Endodermal cell (in vitro differentiated cells): Measurements from ENCODE around the gene C11orf21. TPM values are rescaled to one million over a fixed set of nuclear protein-coding genes. Genes with fewer than 3 reads are reported as not detected.

Source experiments
- DNase-seq: peaks from one replicate; pipeline ENCODE4 v3.0.0-alpha.2; 2017
- H3K27ac ChIP-seq: 2 replicates; pipeline ENCODE4 v1.5.1; 2013; ENCODE audit warnings: mild to moderate bottlenecking, low read depth, low read length, moderate library complexity
- H3K27me3 ChIP-seq: 2 replicates; pipeline ENCODE4 v1.6.1; 2013; ENCODE audit warnings: mild to moderate bottlenecking, low read length, moderate library complexity; ENCODE audit not compliant: insufficient read depth, control insufficient read depth, poor library complexity, severe bottlenecking
- H3K36me3 ChIP-seq: 2 replicates; pipeline ENCODE4 v1.7.0; 2013; ENCODE audit warnings: mild to moderate bottlenecking, low read length, moderate library complexity; ENCODE audit not compliant: control insufficient read depth, insufficient read depth
- H3K4me1 ChIP-seq: one replicate; pipeline ENCODE4 v1.7.0; 2013; ENCODE audit warnings: low read length; ENCODE audit not compliant: control insufficient read depth, insufficient read depth
- H3K4me3 ChIP-seq: 2 replicates; pipeline ENCODE4 v1.5.1; 2013; ENCODE audit warnings: mild to moderate bottlenecking, low read length, moderate library complexity
- H3K9ac ChIP-seq: 2 replicates; pipeline ENCODE4 v1.6.1; 2013; ENCODE audit warnings: mild to moderate bottlenecking, low read length, moderate library complexity; ENCODE audit not compliant: poor library complexity, severe bottlenecking; ENCODE audit errors: extremely low read depth
- H3K9me3 ChIP-seq: 2 replicates; pipeline ENCODE4 v1.6.1; 2013; ENCODE audit warnings: mild to moderate bottlenecking, low read length, moderate library complexity; ENCODE audit not compliant: control insufficient read depth
- H3K27ac Mint-ChIP-seq: 2 replicates; pipeline ENCODE4 v1.8.0; 2020; ENCODE audit warnings: mixed read lengths
- H3K27me3 Mint-ChIP-seq: 2 replicates; pipeline ENCODE4 v1.8.0; 2021; ENCODE audit warnings: mild to moderate bottlenecking, mixed read lengths; ENCODE audit not compliant: insufficient read depth
- H3K36me3 Mint-ChIP-seq: 2 replicates; pipeline ENCODE4 v1.8.0; 2020; ENCODE audit warnings: low read depth, mixed read lengths
- H3K4me1 Mint-ChIP-seq: 2 replicates; pipeline ENCODE4 v1.8.0; 2020; ENCODE audit warnings: mixed read lengths
- H3K4me3 Mint-ChIP-seq: 2 replicates; pipeline ENCODE4 v1.8.0; 2020; ENCODE audit warnings: mild to moderate bottlenecking, moderate library complexity, mixed read lengths
- H3K9me3 Mint-ChIP-seq: 2 replicates; pipeline ENCODE4 v1.8.0; 2020; ENCODE audit warnings: mild to moderate bottlenecking, mixed read lengths
- CTCF ChIP-seq: fragments of 200-600 bp; sonication (generic); conservative IDR thresholded peaks from 2 replicates; pipeline ENCODE4 v1.5.0; 2021; ENCODE audit warnings: antibody characterized with exemption, mild to moderate bottlenecking
- WGBS, 2 experiments: methylation state at CpG; one replicate each; pipeline versions ENCODE4 v1.1.5 to v1.1.7; 2013; ENCODE audit warnings: missing lambda C conversion rate in 2 of 2, mixed read lengths in 1 of 2; ENCODE audit not compliant: insufficient coverage in 1 of 2, insufficient read length in 1 of 2; 5-methylcytosine and 5-hydroxymethylcytosine counted together
- total RNA-seq, 2 donors: library from RNA; stranded (reverse); fragmentation: NEBNext Ultra II Directional in 1 of 2; extraction: Animal tissue kit (Norgen Biotek cat#: 25700) in 1 of 2; gene quantifications; 2 replicates in 1 of 2; 3 replicates in 1 of 2; pipeline ENCODE4 v1.2.1, GENCODE V29; 2021

Gene C11orf21
- total RNA-seq, 2 donors from 2014 or later: 0.20 TPM; not detected in 1

DNA sequence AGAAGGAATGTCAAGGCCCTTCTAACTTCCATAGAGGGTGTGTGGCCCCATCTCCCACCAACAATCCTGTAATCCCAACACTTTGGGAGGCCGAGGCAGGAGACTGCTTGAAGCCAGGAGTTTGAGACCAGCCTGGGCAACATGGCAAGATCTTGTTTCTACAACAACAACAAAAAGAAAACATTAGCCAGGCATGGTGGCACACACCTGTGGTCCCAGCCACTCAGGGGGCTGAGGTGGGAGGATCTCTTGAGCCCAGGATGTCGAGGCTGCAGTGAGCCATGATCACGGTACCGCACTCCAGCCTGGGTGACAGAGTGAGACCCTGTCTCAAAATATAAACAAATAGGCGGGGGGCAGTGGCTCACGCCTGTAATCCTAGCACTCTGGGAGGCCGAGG is 17.0 kb upstream of the C11orf21 start:
- H3K4me1 Mint-ChIP-seq: peaks cover 2% of the 10 kb centered on the region
- H3K36me3 ChIP-seq: no peaks in the 10 kb centered on the region
- no peak overlapping the region for H3K27ac ChIP-seq
- H3K27me3 ChIP-seq: peaks cover 8% of the 10 kb centered on the region
- H3K4me3 ChIP-seq: no peak overlapping the region
- H3K9me3 ChIP-seq: peaks cover 4% of the 10 kb centered on the region
- no peaks in the 10 kb centered on the region for H3K36me3 Mint-ChIP-seq
- peaks cover 15% of the 10 kb centered on the region for H3K9me3 Mint-ChIP-seq
- 91 to 92% methylated on average over 2 to 7 of the region's 7 CpGs for WGBS, 2 experiments
- no peak for DNase-seq
- no peak overlapping the region for H3K27ac Mint-ChIP-seq
- H3K9ac ChIP-seq: no peak overlapping the region
- no peak for TF ChIP-seq CTCF
- peaks cover 29% of the 10 kb centered on the region for H3K27me3 Mint-ChIP-seq
- no peak overlapping the region for H3K4me3 Mint-ChIP-seq
- H3K4me1 ChIP-seq: no peaks in the 10 kb centered on the region

GRCh38 chr11:2318123-2318522 is 16.4 kb upstream of the C11orf21 start:
- peaks cover 4% of the 10 kb centered on the region for H3K9me3 ChIP-seq
- H3K4me3 Mint-ChIP-seq: no peak overlapping the region
- H3K27ac ChIP-seq: no peak overlapping the region
- peaks cover 2% of the 10 kb centered on the region for H3K4me1 Mint-ChIP-seq
- TF ChIP-seq CTCF: no peak
- no peak overlapping the region for H3K4me3 ChIP-seq
- H3K9me3 Mint-ChIP-seq: peaks cover 15% of the 10 kb centered on the region
- WGBS, 2 experiments: 89 to 94% methylated on average over 2 to 4 of the region's 4 CpGs
- no peak overlapping the region for H3K9ac ChIP-seq
- H3K4me1 ChIP-seq: no peaks in the 10 kb centered on the region
- no peaks in the 10 kb centered on the region for H3K36me3 ChIP-seq
- peaks cover 8% of the 10 kb centered on the region for H3K27me3 ChIP-seq
- H3K36me3 Mint-ChIP-seq: no peaks in the 10 kb centered on the region
- peaks cover 26% of the 10 kb centered on the region for H3K27me3 Mint-ChIP-seq
- no peak for DNase-seq
- H3K27ac Mint-ChIP-seq: no peak overlapping the region

- peak; percentile 28 for TF ChIP-seq CTCF
- H3K9me3 ChIP-seq: no peaks in the 10 kb centered on the region
- peaks cover 2% of the 10 kb centered on the region for H3K4me1 Mint-ChIP-seq
- no peaks in the 10 kb centered on the region for H3K4me1 ChIP-seq
- no peak for DNase-seq
- H3K9me3 Mint-ChIP-seq: peaks cover 9% of the 10 kb centered on the region
- H3K27ac ChIP-seq: no peak overlapping the region
- peaks cover 20% of the 10 kb centered on the region for H3K27me3 Mint-ChIP-seq
- peaks cover 8% of the 10 kb centered on the region for H3K27me3 ChIP-seq
- WGBS, 2 experiments: 87 to 90% methylated on average over 10 to 17 of the region's 17 CpGs
- H3K9ac ChIP-seq: no peak overlapping the region
- no peak overlapping the region for H3K27ac Mint-ChIP-seq
- H3K36me3 ChIP-seq: no peaks in the 10 kb centered on the region
- H3K36me3 Mint-ChIP-seq: no peaks in the 10 kb centered on the region
- H3K4me3 Mint-ChIP-seq: no peak overlapping the region
- no peak overlapping the region for H3K4me3 ChIP-seq
Observed at GRCh38 chr11:2317354-2318050, 15.8 kb upstream of the C11orf21 start.
